HL-60 (cell line): ENCODE data around the gene STK32B.

Experiments used
- DNase-seq, 2 experiments: peaks; one replicate each; pipeline ENCODE4 v3.0.0-alpha.2; 2010 to 2020; ENCODE audit warnings: low read depth in 1 of 2, low spot score in 1 of 2
- H3K27ac ChIP-seq: fragments of 250-450 bp; sonication (Bioruptor Pico); replicated peaks from 2 replicates; pipeline ENCODE4 v1.5.1; 2020; ENCODE audit warnings: mild to moderate bottlenecking, moderate library complexity
- H3K27me3 ChIP-seq: fragments of 250-450 bp; sonication (Bioruptor Pico); 2 replicates; pipeline ENCODE4 v1.5.1; 2021; ENCODE audit warnings: mild to moderate bottlenecking, moderate library complexity; ENCODE audit not compliant: insufficient read depth, poor library complexity, severe bottlenecking
- H3K4me3 ChIP-seq: replicated peaks from 2 replicates; pipeline ENCODE4 v1.5.1; 2011; ENCODE audit warnings: mild to moderate bottlenecking, control low read depth, low read length; ENCODE audit not compliant: insufficient read depth
- GABPA ChIP-seq: IDR thresholded peaks from 2 replicates; pipeline ENCODE4 v1.6.1; 2012; ENCODE audit warnings: low read depth
- POLR2AphosphoS5 ChIP-seq: IDR thresholded peaks from 2 replicates; pipeline ENCODE4 v1.6.1; 2012; ENCODE audit warnings: low read depth
- SPI1 ChIP-seq: IDR thresholded peaks from 2 replicates; pipeline ENCODE4 v1.6.1; 2012; ENCODE audit warnings: low read depth, mild to moderate bottlenecking, borderline replicate concordance
- TF ChIP-seq, protein P1 (sequence below): IDR thresholded peaks from 2 replicates; pipeline ENCODE4 v1.6.1; 2012; ENCODE audit warnings: low read depth; ENCODE audit not compliant: insufficient replicate concordance
- TF ChIP-seq, protein P2 (sequence below): IDR thresholded peaks from one replicate; pipeline ENCODE4 v1.5.1; 2011; ENCODE audit warnings: low read length, control low read depth, inconsistent platforms; ENCODE audit not compliant: insufficient read depth

STK32B gene

DNA sequence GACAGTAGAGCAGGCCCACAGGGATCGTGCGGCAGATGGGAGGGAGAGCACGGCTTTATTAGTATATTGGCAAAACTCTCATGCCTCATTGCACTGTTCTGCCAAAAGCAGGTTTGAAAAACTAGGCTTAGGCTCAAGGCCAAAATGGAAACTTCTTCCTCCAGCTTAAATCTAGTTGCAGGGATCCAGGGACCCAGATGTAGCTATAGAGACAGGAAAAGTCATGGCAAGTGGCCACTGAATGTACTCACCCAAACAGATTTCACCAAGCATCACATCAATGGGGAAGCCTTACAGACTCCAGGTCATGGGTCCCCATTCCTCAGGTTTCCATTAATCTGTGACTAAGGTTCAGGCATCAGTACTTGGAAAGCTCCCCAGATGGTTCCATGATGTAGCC lies 149.2 kb downstream of the STK32B start:
- DNase-seq, result no peak
- TF ChIP-seq, protein P1, sequence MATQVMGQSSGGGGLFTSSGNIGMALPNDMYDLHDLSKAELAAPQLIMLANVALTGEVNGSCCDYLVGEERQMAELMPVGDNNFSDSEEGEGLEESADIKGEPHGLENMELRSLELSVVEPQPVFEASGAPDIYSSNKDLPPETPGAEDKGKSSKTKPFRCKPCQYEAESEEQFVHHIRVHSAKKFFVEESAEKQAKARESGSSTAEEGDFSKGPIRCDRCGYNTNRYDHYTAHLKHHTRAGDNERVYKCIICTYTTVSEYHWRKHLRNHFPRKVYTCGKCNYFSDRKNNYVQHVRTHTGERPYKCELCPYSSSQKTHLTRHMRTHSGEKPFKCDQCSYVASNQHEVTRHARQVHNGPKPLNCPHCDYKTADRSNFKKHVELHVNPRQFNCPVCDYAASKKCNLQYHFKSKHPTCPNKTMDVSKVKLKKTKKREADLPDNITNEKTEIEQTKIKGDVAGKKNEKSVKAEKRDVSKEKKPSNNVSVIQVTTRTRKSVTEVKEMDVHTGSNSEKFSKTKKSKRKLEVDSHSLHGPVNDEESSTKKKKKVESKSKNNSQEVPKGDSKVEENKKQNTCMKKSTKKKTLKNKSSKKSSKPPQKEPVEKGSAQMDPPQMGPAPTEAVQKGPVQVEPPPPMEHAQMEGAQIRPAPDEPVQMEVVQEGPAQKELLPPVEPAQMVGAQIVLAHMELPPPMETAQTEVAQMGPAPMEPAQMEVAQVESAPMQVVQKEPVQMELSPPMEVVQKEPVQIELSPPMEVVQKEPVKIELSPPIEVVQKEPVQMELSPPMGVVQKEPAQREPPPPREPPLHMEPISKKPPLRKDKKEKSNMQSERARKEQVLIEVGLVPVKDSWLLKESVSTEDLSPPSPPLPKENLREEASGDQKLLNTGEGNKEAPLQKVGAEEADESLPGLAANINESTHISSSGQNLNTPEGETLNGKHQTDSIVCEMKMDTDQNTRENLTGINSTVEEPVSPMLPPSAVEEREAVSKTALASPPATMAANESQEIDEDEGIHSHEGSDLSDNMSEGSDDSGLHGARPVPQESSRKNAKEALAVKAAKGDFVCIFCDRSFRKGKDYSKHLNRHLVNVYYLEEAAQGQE, result no peak
- Histone ChIP-seq H3K4me3 (no peak overlapping the region), H3K27ac (no peak overlapping the region), H3K27me3 (no peaks in the 10 kb centered on the region)

DNA sequence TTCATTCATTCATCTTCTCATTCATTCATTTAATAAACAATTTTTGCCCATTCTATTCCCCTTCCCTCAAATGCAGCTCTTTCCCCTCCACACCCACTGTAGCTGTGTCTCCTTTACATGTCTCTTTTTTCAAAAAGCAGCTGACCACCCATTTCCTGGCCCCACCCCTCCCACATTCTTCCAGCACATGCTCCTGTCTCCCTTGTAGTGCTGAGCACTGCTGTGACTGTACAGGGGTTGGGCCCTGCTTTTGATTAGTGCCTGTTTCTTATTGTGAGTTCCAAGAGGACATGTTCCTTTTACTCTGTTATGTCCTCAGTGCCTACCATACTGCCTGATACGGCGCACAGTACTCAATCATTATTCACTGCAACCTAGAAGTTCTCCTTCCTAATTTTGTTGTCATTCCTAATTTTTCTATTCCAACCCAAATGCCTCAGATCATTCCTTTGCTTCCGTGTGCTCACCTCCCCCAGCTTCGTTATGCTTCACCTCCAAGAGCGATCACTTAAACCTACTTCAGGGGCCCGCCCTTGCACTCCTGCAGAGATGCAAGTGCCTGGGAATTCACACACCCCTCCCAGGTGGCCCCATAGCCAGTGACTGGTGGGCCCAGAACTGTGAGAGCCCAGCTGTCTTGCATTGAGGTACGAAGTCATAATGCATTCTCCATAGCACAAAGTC lies 152.2 kb downstream of the STK32B start:
- TF ChIP-seq, protein P2, sequence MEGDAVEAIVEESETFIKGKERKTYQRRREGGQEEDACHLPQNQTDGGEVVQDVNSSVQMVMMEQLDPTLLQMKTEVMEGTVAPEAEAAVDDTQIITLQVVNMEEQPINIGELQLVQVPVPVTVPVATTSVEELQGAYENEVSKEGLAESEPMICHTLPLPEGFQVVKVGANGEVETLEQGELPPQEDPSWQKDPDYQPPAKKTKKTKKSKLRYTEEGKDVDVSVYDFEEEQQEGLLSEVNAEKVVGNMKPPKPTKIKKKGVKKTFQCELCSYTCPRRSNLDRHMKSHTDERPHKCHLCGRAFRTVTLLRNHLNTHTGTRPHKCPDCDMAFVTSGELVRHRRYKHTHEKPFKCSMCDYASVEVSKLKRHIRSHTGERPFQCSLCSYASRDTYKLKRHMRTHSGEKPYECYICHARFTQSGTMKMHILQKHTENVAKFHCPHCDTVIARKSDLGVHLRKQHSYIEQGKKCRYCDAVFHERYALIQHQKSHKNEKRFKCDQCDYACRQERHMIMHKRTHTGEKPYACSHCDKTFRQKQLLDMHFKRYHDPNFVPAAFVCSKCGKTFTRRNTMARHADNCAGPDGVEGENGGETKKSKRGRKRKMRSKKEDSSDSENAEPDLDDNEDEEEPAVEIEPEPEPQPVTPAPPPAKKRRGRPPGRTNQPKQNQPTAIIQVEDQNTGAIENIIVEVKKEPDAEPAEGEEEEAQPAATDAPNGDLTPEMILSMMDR, result no peak
- no peak for DNase-seq
- H3K4me3 ChIP-seq, result no peak overlapping the region
- H3K27me3 ChIP-seq, result no peaks in the 10 kb centered on the region
- H3K27ac ChIP-seq, result no peak overlapping the region

DNA sequence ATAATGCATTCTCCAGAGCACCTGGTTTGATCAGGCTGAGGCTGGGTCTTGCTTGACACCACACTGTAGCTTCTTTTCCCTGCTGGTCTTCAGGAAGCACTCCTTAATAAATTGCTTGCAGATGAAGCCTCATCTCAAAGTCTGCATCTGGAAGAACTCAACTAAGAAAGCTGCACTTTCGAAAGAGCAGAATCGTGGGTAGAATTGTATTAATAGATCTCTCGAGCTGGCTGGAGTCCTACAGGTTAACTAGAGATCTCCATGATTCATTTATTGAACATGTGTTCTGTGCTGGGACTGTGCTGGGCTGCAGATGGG lies 152.7 kb downstream of the STK32B start:
- H3K27me3 ChIP-seq, result no peaks in the 10 kb centered on the region
- TF ChIP-seq, protein P2, result no peak
- no peak for TF ChIP-seq SPI1
- no peak for TF ChIP-seq POLR2AphosphoS5
- TF ChIP-seq, protein P1, result no peak
- TF ChIP-seq GABPA, result no peak
- DNase-seq, result no peak
- H3K27ac ChIP-seq, result no peak overlapping the region
- H3K4me3 ChIP-seq, result no peak overlapping the region

DNA sequence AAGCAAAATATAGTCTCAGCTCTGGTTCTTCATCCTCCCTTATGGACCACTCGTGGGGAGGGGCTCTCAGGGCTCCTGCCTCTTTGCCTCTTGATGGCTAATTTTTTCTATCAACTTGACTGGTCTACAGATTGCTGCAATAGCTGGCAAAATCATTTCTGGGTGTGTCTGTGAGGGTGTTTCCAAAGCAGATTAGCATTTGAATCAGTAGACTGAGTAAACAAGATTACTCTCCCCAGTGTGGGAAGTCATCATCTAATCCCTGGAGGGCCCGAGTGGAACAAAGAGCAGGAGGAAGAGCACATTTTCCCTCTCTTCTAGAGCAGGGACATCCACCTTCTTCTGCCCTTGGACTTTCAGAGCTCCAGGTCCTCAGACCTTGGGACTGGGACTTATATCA lies 153.5 kb downstream of the STK32B start:
- Histone ChIP-seq H3K27ac (no peak overlapping the region), H3K27me3 (no peaks in the 10 kb centered on the region), H3K4me3 (no peak overlapping the region)
- DNase-seq, result no peak
- TF ChIP-seq POLR2AphosphoS5 (no peak), GABPA (no peak), SPI1 (no peak)
- TF ChIP-seq, protein P1, result no peak
- TF ChIP-seq, protein P2, result no peak
